HG02571 (cell line): ENCODE measurements around the gene S100A8.

Experiments used
- ATAC-seq: cut with Tn5 transposase; IDR thresholded peaks from one replicate; pipeline ENCODE4 v1.9.1; 2021; ENCODE audit warnings: mild to moderate bottlenecking, moderate library complexity; ENCODE audit not compliant: unreplicated experiment

S100A8 gene

DNA sequence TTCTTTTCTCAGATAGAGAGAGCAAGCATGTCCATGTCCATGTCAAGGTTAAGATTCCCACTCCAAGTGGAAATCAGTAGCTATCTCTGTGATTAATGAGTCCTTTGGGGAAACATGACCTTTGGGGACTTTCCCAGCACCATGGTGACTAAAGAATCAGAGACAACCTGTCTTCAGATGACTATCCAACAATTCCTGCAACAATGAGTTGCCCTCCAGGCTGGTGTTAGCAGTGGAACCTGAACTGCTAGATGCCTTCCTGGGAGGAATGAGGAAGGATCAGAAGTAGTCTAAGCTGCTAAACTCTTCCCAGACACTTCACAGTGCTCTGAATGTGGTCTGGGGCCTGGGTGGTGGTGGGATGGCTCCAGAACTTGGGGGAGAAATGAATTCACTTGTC, 26.7 kb downstream of the S100A8 start:
- ATAC-seq, result no peak

GRCh38 chr1:153363641-153364040, 27.2 kb downstream of the S100A8 start:
- ATAC-seq, result no peak

GRCh38 chr1:153362187-153362775, 28.6 kb downstream of the S100A8 start:
- no peak for ATAC-seq

GRCh38 chr1:153361480-153362109, 29.3 kb downstream of the S100A8 start:
- ATAC-seq, result no peak

DNA sequence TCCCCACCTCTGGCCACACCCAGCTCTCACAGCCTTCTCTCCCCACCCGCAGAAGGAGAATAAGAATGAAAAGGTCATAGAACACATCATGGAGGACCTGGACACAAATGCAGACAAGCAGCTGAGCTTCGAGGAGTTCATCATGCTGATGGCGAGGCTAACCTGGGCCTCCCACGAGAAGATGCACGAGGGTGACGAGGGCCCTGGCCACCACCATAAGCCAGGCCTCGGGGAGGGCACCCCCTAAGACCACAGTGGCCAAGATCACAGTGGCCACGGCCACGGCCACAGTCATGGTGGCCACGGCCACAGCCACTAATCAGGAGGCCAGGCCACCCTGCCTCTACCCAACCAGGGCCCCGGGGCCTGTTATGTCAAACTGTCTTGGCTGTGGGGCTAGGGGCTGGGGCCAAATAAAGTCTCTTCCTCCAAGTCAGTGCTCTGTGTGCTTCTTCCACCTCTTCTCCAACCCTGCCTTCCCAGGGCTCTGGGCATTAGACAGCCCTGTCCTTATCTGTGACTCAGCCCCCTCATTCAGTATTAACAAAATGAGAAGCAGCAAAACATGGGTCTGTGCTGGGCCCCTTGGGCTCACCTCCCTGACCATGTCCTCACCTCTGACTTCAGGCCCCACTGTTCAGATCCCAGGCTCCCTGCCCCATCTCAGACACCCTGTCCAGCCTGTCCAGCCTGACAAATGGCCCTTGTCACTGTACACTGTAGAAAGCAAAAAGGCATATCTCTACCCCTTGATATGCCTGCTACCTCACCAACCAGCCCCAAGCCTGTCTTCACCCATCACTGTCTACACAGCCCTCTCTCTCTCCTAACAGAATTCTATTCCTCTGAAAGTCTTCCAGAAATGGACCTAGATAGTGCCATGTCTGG, 30.0 kb downstream of the S100A8 start:
- ATAC-seq, result no peak

DNA sequence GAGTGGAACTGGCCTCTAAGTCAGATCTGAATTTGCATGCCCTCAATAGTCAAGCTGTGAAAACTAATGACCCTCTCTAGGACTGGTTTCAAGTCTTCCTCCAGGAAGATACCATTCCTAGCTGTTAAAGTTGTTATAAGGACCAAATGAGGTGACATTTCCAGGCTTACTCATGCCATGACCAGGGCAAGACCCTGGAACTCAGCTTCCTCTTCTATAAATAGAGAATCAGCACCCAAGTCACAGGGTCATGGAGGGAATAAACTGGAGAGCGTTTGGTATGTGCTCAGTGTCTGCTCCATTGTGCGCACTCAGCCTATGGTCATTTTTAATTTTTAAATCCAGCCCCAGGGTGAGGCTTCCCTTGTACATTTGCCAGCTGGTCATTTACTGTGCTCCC, 30.7 kb downstream of the S100A8 start:
- no peak for ATAC-seq

GRCh38 chr1:153359241-153359640, 31.6 kb downstream of the S100A8 start:
- ATAC-seq, result no peak

- ATAC-seq, result no peak
Measured at GRCh38 chr1:153358691-153358975, 32.2 kb downstream of the S100A8 start.

DNA sequence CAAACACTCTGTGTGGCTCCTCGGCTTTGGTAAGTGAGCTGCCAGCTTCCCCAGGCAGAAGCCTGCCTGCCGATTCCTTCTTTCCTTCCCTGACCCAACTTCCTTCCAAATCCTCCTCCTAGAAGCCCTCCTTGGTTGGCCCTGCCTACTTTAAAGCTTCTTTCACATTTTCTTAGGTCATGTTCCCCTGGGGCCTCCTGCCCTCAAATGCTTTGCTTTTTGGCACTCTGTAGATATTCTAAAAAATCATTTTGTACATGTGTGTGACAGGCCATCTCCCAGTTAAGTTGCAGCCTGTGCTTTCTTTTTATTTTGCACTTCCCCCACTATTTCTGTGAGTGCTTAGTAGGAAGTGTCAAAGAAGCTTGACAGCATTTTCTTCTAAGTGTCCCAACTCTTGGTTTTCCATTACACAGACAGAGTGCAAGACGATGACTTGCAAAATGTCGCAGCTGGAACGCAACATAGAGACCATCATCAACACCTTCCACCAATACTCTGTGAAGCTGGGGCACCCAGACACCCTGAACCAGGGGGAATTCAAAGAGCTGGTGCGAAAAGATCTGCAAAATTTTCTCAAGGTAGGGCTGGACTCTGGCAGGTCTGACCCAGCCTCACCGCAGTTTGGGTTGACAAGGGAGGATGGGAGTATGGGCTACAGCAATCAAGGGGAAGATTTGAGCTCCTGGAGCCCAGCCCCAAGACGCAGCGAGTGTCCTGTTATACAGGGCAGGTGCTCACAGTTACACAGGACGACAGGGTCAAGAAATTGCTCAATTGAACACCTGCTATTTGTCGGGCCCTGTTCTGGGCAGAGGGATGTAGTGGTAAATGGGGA, 32.8 kb downstream of the S100A8 start, which contains the start of gene S100A9:
Gene S100A9 (plus strand): TSS at position 2 of the 838 bp plus-strand sequence. CDS start 430 bp downstream, at position 432.
- ATAC-seq, result no peak

GRCh38 chr1:153357076-153357852, 33.6 kb downstream of the S100A8 start:
- no peak for ATAC-seq

DNA sequence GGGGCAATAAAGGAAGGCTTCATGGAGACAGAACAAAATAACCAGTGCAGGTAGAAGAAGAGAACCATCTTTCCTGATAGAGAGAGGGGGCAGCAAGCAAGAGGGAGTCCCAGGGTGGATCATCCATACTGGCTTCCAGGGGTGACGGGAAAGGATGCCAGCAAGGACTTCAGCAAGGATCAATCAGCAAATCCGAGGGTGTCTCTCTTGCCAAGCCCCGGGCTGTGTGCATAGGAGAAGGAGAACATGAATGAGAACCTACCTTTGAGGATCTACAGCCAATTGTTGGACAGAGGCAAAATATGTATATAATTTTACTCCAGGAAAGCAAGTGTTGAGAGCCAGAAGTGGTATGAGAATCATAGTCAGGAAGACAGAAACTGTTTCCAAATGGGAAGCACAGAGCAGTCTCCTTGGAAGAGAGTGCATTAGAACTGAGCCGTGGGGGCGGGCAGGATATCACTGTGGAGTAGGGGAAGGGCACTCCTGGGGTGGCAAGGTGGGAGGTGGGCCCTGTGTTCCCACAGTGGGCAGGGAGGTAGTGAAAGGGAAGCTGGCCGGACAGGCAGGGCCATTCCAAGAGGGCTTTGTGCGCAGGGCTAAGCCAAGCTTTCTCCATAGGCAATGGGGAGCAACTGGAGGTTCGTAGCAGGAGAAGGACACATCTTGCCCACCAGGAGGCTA, 34.3 kb downstream of the S100A8 start:
- no peak for ATAC-seq

DNA sequence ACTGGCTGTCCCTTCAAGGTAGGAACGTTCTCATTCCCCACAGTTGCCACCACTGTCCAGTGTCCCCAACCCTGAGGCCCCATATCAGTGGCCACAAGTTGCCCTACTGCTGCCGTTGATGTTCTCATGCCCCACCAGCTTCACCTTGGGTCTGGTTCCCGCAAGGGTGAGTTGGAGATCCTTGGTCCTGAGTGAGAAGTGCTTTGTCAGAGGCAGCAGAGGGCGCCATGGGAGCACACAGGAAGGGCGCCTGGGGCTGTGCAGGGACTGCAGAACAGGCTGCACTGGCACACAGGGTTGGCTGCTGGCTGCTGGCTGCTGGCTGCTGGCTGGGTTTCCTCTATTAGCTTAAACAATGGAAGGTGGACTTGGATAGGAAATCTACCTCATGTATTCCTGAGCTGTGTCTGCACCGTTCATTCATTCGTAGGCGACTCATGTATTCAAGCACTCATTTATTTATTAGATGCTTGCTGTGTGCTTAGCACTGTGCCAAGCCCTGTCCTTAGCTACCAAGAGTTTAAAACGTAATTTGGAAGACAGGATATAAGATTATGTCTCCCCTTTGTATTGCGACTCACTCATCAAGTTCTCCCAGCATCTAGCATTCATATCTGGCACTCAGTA, 35.3 kb downstream of the S100A8 start:
- ATAC-seq, result no peak

- ATAC-seq, result no peak
Measured at GRCh38 chr1:153354515-153355193, 36.2 kb downstream of the S100A8 start.

DNA sequence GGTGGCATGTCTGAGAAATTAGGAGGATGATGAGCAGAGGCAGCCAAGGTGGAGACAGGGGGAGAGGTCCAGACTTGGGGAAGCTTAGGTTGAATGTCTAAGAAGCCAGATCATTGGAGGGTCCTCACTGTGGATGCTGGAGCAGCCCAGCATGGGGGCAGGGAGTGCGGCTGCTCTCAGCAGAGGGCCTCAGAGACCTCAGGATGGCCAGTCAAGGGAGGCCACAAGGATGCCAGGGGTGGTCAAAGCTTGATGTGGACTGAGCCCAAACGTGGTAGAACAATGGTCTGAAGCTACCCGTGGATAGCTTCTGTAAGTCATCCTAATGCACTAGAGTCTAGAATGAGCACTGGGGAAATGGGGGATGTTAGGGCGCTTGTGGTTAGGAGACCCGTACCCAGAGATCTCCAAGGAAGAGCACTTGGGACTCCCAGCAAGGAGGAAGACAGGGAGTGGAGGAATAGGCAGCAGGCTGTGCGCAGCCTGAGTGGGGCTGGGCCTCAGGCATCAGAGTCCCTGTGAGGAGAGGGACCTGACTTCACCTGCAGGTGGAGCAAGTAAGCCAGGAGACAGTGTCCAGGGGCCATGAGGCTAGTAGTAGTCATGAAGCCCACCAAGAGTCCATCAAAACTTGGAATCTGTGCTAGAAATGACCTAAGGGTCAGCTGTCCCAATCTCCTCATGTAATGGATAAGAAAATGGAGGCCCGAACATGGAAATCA, 37.5 kb downstream of the S100A8 start:
- no peak for ATAC-seq

- ATAC-seq, result no peak
Measured at GRCh38 chr1:153352523-153352922, 38.4 kb downstream of the S100A8 start.

DNA sequence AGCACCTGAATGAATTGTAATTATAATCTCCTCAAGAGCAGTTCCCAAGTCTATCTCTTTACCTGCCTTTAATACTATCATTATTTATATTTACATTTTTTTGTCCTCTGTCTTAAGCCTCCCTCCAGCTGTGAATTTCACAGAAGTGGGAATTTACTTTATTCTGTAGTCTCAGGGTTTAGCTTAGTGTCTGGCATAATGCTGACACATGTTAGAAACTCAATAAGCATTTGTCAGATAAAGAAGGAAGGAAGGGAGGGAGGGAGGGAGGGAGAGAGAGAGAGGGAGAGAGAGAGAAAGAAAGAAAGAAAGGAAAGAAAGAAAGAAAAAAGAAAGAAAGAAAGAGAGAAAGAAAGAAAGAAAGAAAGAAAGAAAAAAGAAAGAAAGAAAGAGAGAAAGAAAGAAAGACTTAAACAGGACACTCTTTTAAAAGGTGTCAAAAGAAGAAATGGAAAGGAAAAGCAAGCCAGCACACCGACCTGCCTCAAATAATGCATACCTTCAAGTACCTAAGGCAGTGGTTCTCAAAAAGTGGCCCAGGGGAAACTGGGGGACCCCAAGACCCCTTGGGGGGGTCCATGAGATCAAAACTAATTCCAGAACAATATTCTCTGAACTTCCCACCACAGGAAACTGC, 40.4 kb downstream of the S100A8 start:
- ATAC-seq, result no peak
